ENCODE results near the gene GRAP. TPM values are rescaled to one million over a fixed set of nuclear protein-coding genes. Genes with fewer than 3 reads are reported as not detected.

Gene GRAP
- polyA plus RNA-seq, 1 donor = 2.9 TPM

DNA sequence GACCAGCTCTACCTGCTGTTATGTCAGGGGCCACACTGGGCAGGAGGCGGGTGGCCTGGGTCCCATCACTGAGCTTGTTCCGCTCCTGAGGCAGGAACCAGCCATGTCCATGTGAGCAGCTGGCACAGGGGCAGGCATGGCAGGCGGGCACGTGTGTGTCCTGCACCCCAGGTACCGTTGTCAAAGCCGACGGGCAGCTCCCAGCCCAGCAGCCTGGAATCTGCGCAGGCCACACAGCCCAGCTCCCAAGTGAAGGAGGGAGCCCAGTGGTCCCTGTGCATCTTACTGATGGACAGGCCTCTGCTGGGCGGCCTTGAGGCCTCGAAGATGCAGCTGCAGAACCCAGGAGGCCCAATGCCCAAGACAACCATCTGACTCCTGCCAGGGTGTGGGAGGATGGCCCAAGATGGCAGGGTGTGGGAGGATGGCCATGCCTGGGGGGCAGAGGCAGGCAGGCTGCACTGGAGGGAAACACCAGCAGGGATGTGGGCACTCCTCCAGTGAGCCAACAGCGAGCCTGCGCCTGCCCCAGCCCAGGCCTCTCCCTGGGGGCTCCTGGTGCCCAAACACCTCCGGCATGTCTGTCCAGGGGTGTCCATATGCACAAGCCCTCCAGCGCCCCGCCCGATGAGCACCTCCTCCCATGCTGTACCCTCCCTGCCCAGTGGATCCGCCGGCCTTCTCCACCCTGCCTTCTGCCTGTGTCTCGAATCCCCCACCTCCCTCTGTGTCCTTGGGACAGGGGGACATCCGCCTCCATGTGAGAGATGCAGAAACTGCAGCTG, 55.0 kb downstream of the GRAP start:
- no CpG with 5 or more reads among the region's 20 CpGs for WGBS (ENCODE audit: insufficient coverage, low lambda C conversion rate)
- no peak for DNase-seq
- Histone ChIP-seq H3K36me3 (ENCODE audit: control insufficient read depth, insufficient read depth, low read length) (peaks cover 51% of the 10 kb centered on the region), H3K4me1 (ENCODE audit: control insufficient read depth, insufficient read depth, low read length) (peaks cover 43% of the 10 kb centered on the region), H3K27me3 (ENCODE audit: control insufficient read depth, insufficient read depth, low read length) (no peaks in the 10 kb centered on the region), H3K4me3 (ENCODE audit: low read length) (no peak overlapping the region), H3K27ac (ENCODE audit: low read length) (no peak overlapping the region), H3K9me3 (ENCODE audit: control insufficient read depth, low read depth, low read length) (peaks cover 9% of the 10 kb centered on the region)

GRCh38 chr17:18990331-18990730, 56.4 kb downstream of the GRAP start:
- Histone ChIP-seq H3K27me3 (ENCODE audit: control insufficient read depth, insufficient read depth, low read length) (no peaks in the 10 kb centered on the region), H3K9me3 (ENCODE audit: control insufficient read depth, low read depth, low read length) (peaks cover 4% of the 10 kb centered on the region), H3K36me3 (ENCODE audit: control insufficient read depth, insufficient read depth, low read length) (peaks cover 57% of the 10 kb centered on the region), H3K4me1 (ENCODE audit: control insufficient read depth, insufficient read depth, low read length) (peaks cover 43% of the 10 kb centered on the region), H3K4me3 (ENCODE audit: low read length) (no peak overlapping the region), H3K27ac (ENCODE audit: low read length) (peak overlapping the region; percentile 87)
- WGBS (ENCODE audit: insufficient coverage, low lambda C conversion rate) = no CpG with 5 or more reads among the region's 6 CpGs
- DNase-seq = no peak

DNA sequence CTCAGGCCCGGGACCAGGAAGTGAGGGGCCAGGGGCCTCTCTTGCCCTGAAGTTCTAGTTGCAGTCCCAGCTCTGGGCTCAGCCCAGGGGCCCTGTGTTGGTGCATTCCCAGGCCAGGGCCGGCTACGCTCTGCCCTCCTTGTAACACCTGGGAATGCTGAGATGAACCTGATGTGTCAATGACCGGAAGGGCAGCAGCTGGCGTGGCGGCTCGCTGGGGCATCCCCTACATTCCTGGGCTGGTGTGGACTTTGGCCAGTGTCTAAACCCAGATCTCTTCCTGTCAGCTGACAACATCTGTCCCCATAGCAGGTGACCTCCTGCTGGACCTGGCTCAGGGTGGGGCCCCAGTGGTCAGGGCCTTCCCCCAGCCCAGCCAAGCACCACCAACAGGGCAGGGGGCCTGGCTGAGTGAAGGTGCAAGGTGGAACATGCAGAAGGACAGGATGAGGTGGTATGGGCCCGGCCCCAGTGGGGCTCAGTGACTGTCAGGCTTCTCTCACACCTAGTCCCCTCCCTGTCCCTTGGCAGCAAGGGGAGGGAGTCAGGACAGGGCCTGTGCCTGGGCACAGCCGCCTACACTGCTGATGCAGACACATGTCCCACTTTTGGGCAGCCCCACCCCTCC, 58.1 kb downstream of the GRAP start:
- peaks cover 4% of the 10 kb centered on the region for H3K9me3 ChIP-seq (ENCODE audit: control insufficient read depth, low read depth, low read length)
- H3K27ac ChIP-seq (ENCODE audit: low read length) = peak overlapping the region; percentile 87
- H3K27me3 ChIP-seq (ENCODE audit: control insufficient read depth, insufficient read depth, low read length) = no peaks in the 10 kb centered on the region
- H3K36me3 ChIP-seq (ENCODE audit: control insufficient read depth, insufficient read depth, low read length) = peaks cover 63% of the 10 kb centered on the region
- no peak overlapping the region for H3K4me3 ChIP-seq (ENCODE audit: low read length)
- peaks cover 37% of the 10 kb centered on the region for H3K4me1 ChIP-seq (ENCODE audit: control insufficient read depth, insufficient read depth, low read length)
- peak; percentile 92 to 97 for DNase-seq
- no CpG with 5 or more reads among the region's 9 CpGs for WGBS (ENCODE audit: insufficient coverage, low lambda C conversion rate)

DNA sequence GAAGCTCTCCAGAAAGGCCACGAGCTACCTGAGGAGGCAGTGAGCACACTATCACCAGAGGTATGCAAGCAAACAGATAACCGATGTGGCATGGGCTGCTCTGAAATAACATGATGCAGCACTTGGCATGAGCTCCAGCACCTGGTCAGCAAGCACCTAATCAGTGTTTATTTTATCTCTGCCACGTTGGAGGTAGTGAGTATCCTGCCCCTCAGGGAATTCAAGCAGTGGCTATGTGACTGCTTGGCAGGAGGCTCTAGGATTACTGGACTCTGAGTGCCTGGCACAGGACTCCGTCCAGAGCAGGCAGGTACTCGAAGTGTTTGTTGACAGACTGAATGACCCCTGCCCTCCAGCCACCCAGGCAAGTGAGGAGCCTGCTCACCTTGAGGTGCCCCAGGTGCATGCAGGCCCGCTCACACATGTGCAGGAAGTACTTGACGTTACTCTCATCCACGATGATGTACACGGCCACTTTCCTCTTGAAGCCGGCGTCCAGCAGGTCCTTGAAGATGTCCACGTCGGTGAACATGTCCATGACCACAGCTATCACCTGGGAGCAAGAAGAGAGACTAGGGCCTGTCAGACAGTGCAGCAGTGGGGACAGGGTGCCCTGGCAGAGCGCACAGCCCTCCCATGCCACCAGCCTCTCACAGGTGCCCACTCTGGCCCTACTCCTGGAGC, 58.8 kb downstream of the GRAP start:
- DNase-seq = no peak
- Histone ChIP-seq H3K4me1 (ENCODE audit: control insufficient read depth, insufficient read depth, low read length) (peaks cover 39% of the 10 kb centered on the region), H3K27me3 (ENCODE audit: control insufficient read depth, insufficient read depth, low read length) (no peaks in the 10 kb centered on the region), H3K4me3 (ENCODE audit: low read length) (no peak overlapping the region), H3K36me3 (ENCODE audit: control insufficient read depth, insufficient read depth, low read length) (peaks cover 66% of the 10 kb centered on the region), H3K9me3 (ENCODE audit: control insufficient read depth, low read depth, low read length) (peaks cover 4% of the 10 kb centered on the region), H3K27ac (ENCODE audit: low read length) (peak overlapping the region; percentile 87)
- WGBS (ENCODE audit: insufficient coverage, low lambda C conversion rate) = no CpG with 5 or more reads among the region's 14 CpGs

GRCh38 chr17:18987230-18987610, 59.5 kb downstream of the GRAP start:
- H3K36me3 ChIP-seq (ENCODE audit: control insufficient read depth, insufficient read depth, low read length) = peaks cover 69% of the 10 kb centered on the region
- no peak for DNase-seq
- no CpG with 5 or more reads among the region's 9 CpGs for WGBS (ENCODE audit: insufficient coverage, low lambda C conversion rate)

DNA sequence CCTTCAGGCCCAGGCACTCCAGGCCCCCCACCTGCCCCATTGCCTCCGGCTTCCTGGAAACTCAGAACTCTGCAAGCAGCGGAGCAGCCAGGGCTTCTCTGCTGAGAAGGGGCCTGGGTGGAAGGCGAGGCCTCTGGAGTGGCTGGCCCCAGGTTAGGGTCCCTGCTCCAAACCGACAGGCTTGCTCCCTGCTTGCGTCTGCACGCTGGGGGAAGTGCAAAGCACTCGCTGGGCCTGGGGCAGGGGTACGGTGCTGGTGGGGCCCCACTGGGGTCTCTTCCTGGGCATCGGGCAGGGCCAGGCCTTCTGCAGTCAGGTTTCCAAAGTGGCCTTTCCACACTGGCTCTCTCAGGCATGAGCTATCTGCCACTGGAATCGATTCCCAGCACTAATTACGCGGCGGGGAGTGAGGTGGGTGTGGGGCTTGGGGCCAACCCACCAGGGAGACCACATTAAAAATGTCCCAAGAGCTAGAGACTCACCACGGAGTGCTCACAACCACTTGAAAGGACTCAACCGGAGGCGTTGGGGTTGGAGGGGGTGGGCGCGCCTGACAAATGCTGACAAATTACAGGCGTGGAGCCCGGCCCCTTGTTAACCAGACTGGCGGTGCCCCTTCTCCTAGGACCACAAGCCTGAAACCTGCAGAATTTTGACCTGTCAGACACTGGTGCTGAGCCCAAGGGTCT, 60.1 kb downstream of the GRAP start:
- Histone ChIP-seq H3K36me3 (ENCODE audit: control insufficient read depth, insufficient read depth, low read length) (peaks cover 69% of the 10 kb centered on the region), H3K27ac (ENCODE audit: low read length) (no peak overlapping the region), H3K9me3 (ENCODE audit: control insufficient read depth, low read depth, low read length) (peaks cover 4% of the 10 kb centered on the region), H3K27me3 (ENCODE audit: control insufficient read depth, insufficient read depth, low read length) (no peaks in the 10 kb centered on the region), H3K4me3 (ENCODE audit: low read length) (no peak overlapping the region), H3K4me1 (ENCODE audit: control insufficient read depth, insufficient read depth, low read length) (peaks cover 50% of the 10 kb centered on the region)
- DNase-seq = no peak
- no CpG with 5 or more reads among the region's 21 CpGs for WGBS (ENCODE audit: insufficient coverage, low lambda C conversion rate)

More at GRCh38 chr17:18987230-18987610, 59.5 kb downstream of the GRAP start:
- Histone ChIP-seq H3K9me3 (ENCODE audit: control insufficient read depth, low read depth, low read length) (peaks cover 4% of the 10 kb centered on the region), H3K4me3 (ENCODE audit: low read length) (no peak overlapping the region), H3K27me3 (ENCODE audit: control insufficient read depth, insufficient read depth, low read length) (no peaks in the 10 kb centered on the region), H3K27ac (ENCODE audit: low read length) (peak overlapping the region; percentile 87), H3K4me1 (ENCODE audit: control insufficient read depth, insufficient read depth, low read length) (peaks cover 45% of the 10 kb centered on the region)

DNA sequence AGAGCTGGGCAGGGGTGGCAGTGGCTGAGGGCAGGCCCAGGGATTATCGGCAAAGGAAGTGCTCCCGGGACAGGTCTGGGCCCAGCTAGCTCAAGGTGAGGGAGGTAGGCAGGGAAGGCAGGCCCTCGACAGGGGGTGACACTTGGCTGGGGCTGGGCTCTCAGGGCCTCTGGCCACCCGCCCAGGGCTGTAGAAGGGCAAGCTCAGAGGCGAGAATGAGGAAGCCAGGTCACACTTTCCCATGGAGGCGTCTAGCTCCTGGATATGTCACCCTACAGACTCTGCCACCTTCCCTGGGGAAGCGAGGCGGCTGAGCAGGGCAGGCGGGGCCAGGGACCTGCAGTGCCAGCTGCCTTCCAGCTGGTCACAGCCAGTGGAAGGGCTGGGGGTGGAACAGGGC, 61.3 kb downstream of the GRAP start:
- H3K27ac ChIP-seq (ENCODE audit: low read length) = no peak overlapping the region
- H3K36me3 ChIP-seq (ENCODE audit: control insufficient read depth, insufficient read depth, low read length) = peaks cover 64% of the 10 kb centered on the region
- peaks cover 61% of the 10 kb centered on the region for H3K4me1 ChIP-seq (ENCODE audit: control insufficient read depth, insufficient read depth, low read length)
- H3K27me3 ChIP-seq (ENCODE audit: control insufficient read depth, insufficient read depth, low read length) = no peaks in the 10 kb centered on the region
- no peak for DNase-seq
- no peak overlapping the region for H3K4me3 ChIP-seq (ENCODE audit: low read length)
- WGBS (ENCODE audit: insufficient coverage, low lambda C conversion rate) = no CpG with 5 or more reads among the region's 9 CpGs
- peaks cover 4% of the 10 kb centered on the region for H3K9me3 ChIP-seq (ENCODE audit: control insufficient read depth, low read depth, low read length)

DNA sequence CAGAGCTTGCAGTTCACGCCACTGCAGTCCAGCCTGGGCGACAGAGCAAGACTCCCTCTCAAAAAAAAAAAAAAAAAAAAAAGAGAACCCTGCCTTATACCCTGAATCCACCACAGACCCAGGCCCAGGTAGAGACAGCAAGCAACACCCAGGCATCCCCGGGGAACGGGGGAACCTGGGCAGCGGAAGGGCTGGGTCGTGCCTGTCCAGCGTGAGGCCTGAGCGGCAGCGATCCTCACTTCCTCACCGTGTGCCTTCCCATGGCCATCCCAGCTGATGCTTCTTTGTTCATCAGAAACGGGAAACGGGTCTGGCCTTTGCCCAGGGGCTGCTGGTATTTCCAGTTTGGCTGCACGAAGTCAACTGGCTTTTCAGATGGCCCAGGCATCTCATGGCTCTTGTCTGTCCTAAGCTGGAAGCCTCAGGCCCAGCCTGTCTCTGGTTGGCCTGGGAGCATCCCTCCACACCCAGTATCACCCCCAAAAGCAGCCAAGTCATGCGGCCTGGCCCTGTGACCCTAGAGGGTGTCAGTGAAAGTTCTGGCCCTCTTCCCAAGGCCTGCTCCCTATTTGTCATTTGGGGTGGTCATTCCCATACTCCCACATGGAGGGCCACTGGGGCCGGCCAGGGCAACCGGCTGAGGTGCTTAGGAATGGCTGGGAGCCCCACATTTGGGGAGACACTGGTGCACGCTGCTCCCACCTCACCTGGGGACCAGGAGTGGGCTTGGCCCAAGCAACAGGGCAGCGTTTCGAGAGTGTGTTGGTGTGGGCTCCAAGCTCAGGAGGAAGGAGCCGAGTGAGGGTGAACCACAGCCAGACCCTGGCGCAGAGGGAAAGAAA, 62.3 kb downstream of the GRAP start:
- H3K27ac ChIP-seq (ENCODE audit: low read length) = no peak overlapping the region
- H3K36me3 ChIP-seq (ENCODE audit: control insufficient read depth, insufficient read depth, low read length) = peaks cover 67% of the 10 kb centered on the region
- DNase-seq = no peak
- no peaks in the 10 kb centered on the region for H3K27me3 ChIP-seq (ENCODE audit: control insufficient read depth, insufficient read depth, low read length)
- no CpG with 5 or more reads among the region's 21 CpGs for WGBS (ENCODE audit: insufficient coverage, low lambda C conversion rate)
- H3K9me3 ChIP-seq (ENCODE audit: control insufficient read depth, low read depth, low read length) = peaks cover 4% of the 10 kb centered on the region
- H3K4me1 ChIP-seq (ENCODE audit: control insufficient read depth, insufficient read depth, low read length) = peaks cover 56% of the 10 kb centered on the region
- no peak overlapping the region for H3K4me3 ChIP-seq (ENCODE audit: low read length)

DNA sequence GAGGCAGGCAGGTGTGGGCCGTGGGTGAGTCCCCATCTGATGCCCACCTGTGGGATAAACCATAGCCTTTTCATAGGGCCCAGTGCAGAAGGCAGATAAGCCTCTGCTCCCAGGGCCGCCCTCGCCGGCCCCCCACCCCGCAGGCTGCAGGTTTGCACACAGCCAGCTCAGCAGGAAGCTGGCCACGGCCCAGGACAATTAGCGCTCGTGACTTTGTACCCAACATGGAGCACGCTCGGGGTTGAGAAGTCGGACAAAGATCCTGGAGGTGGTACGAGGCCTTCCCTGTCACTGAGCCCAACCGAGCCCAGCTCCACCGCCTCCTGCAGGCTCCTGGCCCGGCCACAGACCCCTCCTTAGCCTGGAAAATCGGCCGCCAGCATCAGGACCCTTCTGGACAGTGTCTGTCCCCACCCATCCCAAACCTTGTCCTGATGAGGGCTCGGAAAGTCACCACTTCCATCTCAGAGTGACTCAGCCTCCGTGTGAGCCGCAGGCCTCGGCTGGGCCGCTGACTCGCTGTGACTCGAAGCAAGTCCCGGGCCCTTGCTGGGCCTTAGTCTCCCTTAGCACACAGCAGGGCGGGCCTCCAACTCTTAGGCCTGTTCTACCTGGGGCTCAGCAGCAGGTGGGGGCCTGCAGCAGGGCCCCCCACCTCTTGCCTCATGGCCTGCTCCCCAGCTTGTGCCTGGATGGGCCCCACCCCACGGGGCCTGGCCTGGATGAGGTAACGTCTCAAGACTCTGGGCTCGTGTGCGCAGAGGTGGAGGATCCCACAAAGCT, 64.9 kb downstream of the GRAP start:
- H3K4me1 ChIP-seq (ENCODE audit: control insufficient read depth, insufficient read depth, low read length) = peaks cover 37% of the 10 kb centered on the region
- peaks cover 74% of the 10 kb centered on the region for H3K36me3 ChIP-seq (ENCODE audit: control insufficient read depth, insufficient read depth, low read length)
- peak overlapping the region; percentile 98 for H3K27ac ChIP-seq (ENCODE audit: low read length)
- H3K9me3 ChIP-seq (ENCODE audit: control insufficient read depth, low read depth, low read length) = no peaks in the 10 kb centered on the region
- H3K27me3 ChIP-seq (ENCODE audit: control insufficient read depth, insufficient read depth, low read length) = no peaks in the 10 kb centered on the region
- DNase-seq = peak; percentile 95 to 98
- no peak overlapping the region for H3K4me3 ChIP-seq (ENCODE audit: low read length)
- no CpG with 5 or more reads among the region's 30 CpGs for WGBS (ENCODE audit: insufficient coverage, low lambda C conversion rate)

Measured in large intestine (tissue), 3 donors.